Pancreas (tissue), 10 donors: ENCODE results near the gene LIMK1. TPM values are rescaled to one million over a fixed set of nuclear protein-coding genes. Genes with fewer than 3 reads are reported as not detected.
A peak's percentile ranks its signal among the peaks of the same experiment; 100 is the strongest.
"Not testable (repeated sequence)": the region's sequence is repeated elsewhere in the genome, so short reads cannot be mapped to it uniquely, and the experiment has no call there.

Experiments
- ATAC-seq, 4 donors: fragments of 200-7000 bp; cut with Tn5 transposase; one replicate each; pipeline versions ENCODE4 v1.8.0 to v1.9.1; 2020; ENCODE audit warnings: mild to moderate bottlenecking in 4 of 4, moderate library complexity in 4 of 4
- DNase-seq, 6 donors: peaks; one replicate each; pipeline ENCODE4 v3.0.0-alpha.2; 2020
- FAIRE-seq: peaks from 2 replicates; lab custom pipeline; 2012; peaks lifted over from hg19 to GRCh38; lab: Jason Lieb, UNC
- H3K27ac ChIP-seq, 4 donors: fragments of 200-600 bp; sonication (generic); 1 replicate in 3 of 4; 2 replicates in 1 of 4; pipeline versions ENCODE4 v1.5.0 to v1.8.0; 2020
- H3K27me3 ChIP-seq, 4 donors: fragments of 200-600 bp; one replicate each; pipeline ENCODE4 v1.8.0; 2021
- H3K36me3 ChIP-seq, 3 donors: fragments of 200-600 bp; sonication (generic) in 1 of 3; one replicate each; pipeline versions ENCODE4 v1.5.0 to v1.8.0; 2020 to 2021
- H3K4me1 ChIP-seq, 3 donors: fragments of 200-600 bp; one replicate each; pipeline ENCODE4 v1.8.0; 2021
- H3K4me3 ChIP-seq, 4 donors: fragments of 200-600 bp; sonication (generic) in 2 of 4; one replicate each; pipeline versions ENCODE4 v1.5.0 to v1.8.0; 2020 to 2021
- H3K9me3 ChIP-seq, 4 donors: fragments of 200-600 bp; one replicate each; pipeline ENCODE4 v1.8.0; 2021
- CTCF ChIP-seq, 4 donors: fragments of 200-600 bp; sonication (generic) in 3 of 4; IDR thresholded peaks; one replicate each; pipeline versions ENCODE4 v1.5.0 to v1.8.0; 2021; ENCODE audit warnings: antibody characterized with exemption in 4 of 4
- WGBS, 2 donors: extraction: QIAGEN DNeasy Blood & Tissue Kit; methylation state at CpG; one replicate each; pipeline ENCODE4 v1.1.7; 2013; 5-methylcytosine and 5-hydroxymethylcytosine counted together
- intact Hi-C, 3 donors: fragments of 100-400 bp; cut with DNase I; formaldehyde crosslinking; loops; one replicate each; pipeline versions ENCODE4 v1.11.1 to v1.14.2; 2022
- polyA plus RNA-seq, 2 donors: library from polyadenylated mRNA; stranded (reverse); fragments of 200-250 nt; gene quantifications; one replicate each; pipeline ENCODE4 v1.2.3, GENCODE V29; 2013
- total RNA-seq, 6 donors: library from RNA; stranded (reverse); fragmentation: NEBNext Ultra II Directional in 4 of 6; extraction: Animal tissue kit (Norgen Biotek cat#: 25700) in 4 of 6; gene quantifications; one replicate each; pipeline versions ENCODE4 v1.2.1 to v1.2.4, GENCODE V29; 2021 to 2023
- donor health status: healthy with polysubstance abuse.
- donor health status: DM: no; HTN: no; CAD: no; lungs with moderate emphysema.
- donor health status: DM: no; HTN: no; CAD: no.
- donor health status: control.
- donor health status: control.
- donor health status: Bipolar disorder and iron deficiency.
- donor health status: DM: yes; HTN: yes; CAD: no.
- donor health status: DM: no; HTN: no; CAD: no.
- donor health status: DM: no; HTN: no; CAD: no.
- donor health status: DM: yes; HTN: yes; CAD: no.

The LIMK1 gene
- total and polyA plus RNA-seq, 8 donors = 4.9 to 22.6 (median 8.5) TPM

- H3K36me3 ChIP-seq = peaks cover 0 to 18% (median 0%) of the 10 kb centered on the region in 3 donors
- intact Hi-C loops = no loop called here
- no peaks in the 10 kb centered on the region for H3K9me3 ChIP-seq
- H3K4me3 ChIP-seq = no peak overlapping the region
- DNase-seq = peak in 3 of 6 donors; percentile 18 to 72 (median 45)
- ATAC-seq = no peak
- 77 to 80% methylated on average over 20 of the region's 20 CpGs for WGBS, 2 donors
- no peaks in the 10 kb centered on the region for H3K27me3 ChIP-seq
- no peak for TF ChIP-seq CTCF (IDR thresholded peaks at IDR 0.05)
- H3K4me1 ChIP-seq = peaks cover 0 to 15% (median 4%) of the 10 kb centered on the region in 3 donors
- no peak for FAIRE-seq
- H3K27ac ChIP-seq = peak overlapping the region in 1 of 4 donors; percentile 70
These were observed 38.9 kb upstream of the LIMK1 start for GRCh38 chr7:74044366-74045350.

DNA sequence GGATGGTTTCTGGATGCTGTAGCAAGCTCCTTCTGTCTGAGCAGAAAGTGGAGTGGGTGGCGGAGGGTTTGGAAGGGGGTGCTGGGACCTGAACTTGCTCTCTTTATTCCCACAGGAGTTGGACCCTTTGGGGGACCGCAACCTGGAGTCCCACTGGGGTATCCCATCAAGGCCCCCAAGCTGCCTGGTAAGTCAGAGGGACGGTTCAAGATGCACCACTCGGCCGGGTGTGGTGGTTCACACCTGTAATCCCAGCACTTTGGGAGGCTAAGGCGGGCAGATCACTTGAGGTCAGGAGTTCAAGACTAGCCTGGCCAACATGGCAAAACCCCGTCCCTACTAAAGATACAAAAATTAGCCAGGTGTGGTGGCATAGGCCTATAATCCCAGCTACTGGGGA is 37.0 kb upstream of the LIMK1 start:
- H3K27me3 ChIP-seq, H3K27ac ChIP-seq, FAIRE-seq, intact Hi-C loops, ATAC-seq, H3K9me3 ChIP-seq, H3K4me3 ChIP-seq: not testable (repeated sequence)
- Histone ChIP-seq H3K4me1 (peaks cover 0 to 21% (median 4%) of the 10 kb centered on the region in 3 donors), H3K36me3 (peaks cover 0 to 18% (median 0%) of the 10 kb centered on the region in 3 donors)
- 97 to 98% methylated on average over 7 of the region's 7 CpGs for WGBS, 2 donors
- peak in 2 of 6 donors; percentile 8 to 39 for DNase-seq

DNA sequence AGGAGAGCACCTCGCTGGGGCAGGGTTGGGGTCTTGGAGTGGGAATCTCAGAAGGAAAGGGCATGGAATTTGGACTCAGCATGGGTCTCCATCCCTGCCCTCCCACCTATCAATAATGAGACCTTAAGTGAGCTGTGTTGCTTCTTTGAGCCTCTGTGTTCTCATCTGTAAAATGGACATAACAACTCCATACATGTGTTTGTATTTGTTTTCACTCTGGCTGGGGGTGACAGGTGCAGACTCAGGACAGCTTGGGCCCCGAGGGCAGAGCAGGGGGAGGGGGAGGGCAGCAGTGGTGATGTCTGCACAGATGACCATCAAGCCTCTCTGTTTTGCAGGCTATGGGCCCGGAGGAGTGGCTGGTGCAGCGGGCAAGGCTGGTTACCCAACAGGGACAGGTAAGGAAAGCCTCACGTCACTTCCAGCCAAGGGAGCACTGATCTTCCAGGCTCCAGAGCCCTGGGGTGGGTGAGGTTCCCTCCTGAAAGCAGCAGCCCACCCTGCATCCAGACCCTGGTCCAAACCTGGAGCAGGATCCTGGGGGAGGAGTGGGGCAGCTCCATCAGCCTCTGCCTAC is 35.7 kb upstream of the LIMK1 start:
- ATAC-seq (no peak), DNase-seq (peak in 2 of 6 donors; percentile 11 to 35), FAIRE-seq (no peak)
- Histone ChIP-seq H3K27me3 (no peaks in the 10 kb centered on the region), H3K4me1 (peaks cover 0 to 25% (median 7%) of the 10 kb centered on the region in 3 donors), H3K4me3 (no peak overlapping the region), H3K9me3 (no peaks in the 10 kb centered on the region), H3K36me3 (peaks cover 0 to 22% (median 0%) of the 10 kb centered on the region in 3 donors), H3K27ac (no peak overlapping the region)
- WGBS, 2 donors = 85 to 95% methylated on average over 5 of the region's 5 CpGs
- TF ChIP-seq CTCF (IDR thresholded peaks at IDR 0.05) = no peak
- intact Hi-C loops = no loop called here

DNA sequence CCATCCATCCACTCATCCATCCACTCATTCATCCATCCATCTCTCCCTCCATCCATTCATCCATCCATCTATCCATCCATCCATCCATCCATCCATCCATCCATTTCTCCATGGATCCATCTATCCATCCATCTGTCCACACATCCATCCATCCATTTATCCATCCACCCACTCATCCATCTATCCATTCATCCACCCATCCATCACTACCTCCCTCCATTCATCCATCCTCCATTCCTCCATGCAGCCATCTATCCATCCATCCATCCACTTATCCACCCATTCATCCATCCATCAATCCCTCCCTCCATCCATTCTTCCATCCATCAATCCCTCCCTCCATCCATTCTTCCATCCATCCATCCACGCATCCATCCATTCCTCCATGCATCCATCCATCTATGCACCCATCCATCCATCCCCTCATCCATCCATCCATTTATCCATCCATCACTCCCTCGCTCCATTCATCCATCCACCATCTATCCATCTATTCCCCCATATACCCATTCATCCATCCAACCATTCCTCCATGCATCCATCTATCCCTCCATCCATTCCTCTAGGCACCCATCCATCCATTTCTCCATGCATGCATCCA is 34.5 kb upstream of the LIMK1 start:
- Histone ChIP-seq H3K9me3 (no peaks in the 10 kb centered on the region), H3K4me3 (no peak overlapping the region), H3K36me3 (peaks cover 0 to 22% (median 0%) of the 10 kb centered on the region in 3 donors), H3K27ac (no peak overlapping the region), H3K4me1 (peaks cover 0 to 16% (median 3%) of the 10 kb centered on the region in 3 donors), H3K27me3 (no peaks in the 10 kb centered on the region)
- TF ChIP-seq CTCF (IDR thresholded peaks at IDR 0.05) = no peak
- FAIRE-seq = no peak
- no peak for DNase-seq
- no peak for ATAC-seq
- WGBS, 2 donors = 96 to 97% methylated on average over 2 of the region's 2 CpGs
- intact Hi-C loops = no loop called here
